SK-N-SH (cell line): ENCODE measurements around the gene ANKFN1.

Experiments
- CTCF ChIP-seq: fragments of 200-600 bp; sonication (generic); IDR thresholded peaks from 2 replicates; pipeline ENCODE4 v1.6.1; 2017; ENCODE audit warnings: antibody characterized with exemption, mild to moderate bottlenecking, moderate library complexity
- EP300 ChIP-seq, 2 experiments: IDR thresholded peaks; 2 replicates each; pipeline versions ENCODE4 v1.4.0 to v1.6.1; 2012; ENCODE audit warnings: borderline replicate concordance in 1 of 2, low read depth in 1 of 2, low read length in 1 of 2
- EZH2phosphoT487 ChIP-seq: fragments of 200-600 bp; sonication (generic); IDR thresholded peaks from 2 replicates; pipeline ENCODE4 v1.6.1; 2017; ENCODE audit warnings: low read depth, mixed run types, mild to moderate bottlenecking, antibody characterized with exemption, moderate library complexity, borderline replicate concordance
- FOXJ3 ChIP-seq: sonication (generic); formaldehyde crosslinking; IDR thresholded peaks from 2 replicates; pipeline ENCODE4 v1.5.1; 2020; ENCODE audit warnings: mild to moderate bottlenecking, missing genetic modification reagents
- GABPA ChIP-seq: IDR thresholded peaks from 2 replicates; pipeline ENCODE4 v1.4.0; 2012; ENCODE audit warnings: low read depth, mild to moderate bottlenecking
- GATA2 ChIP-seq: sonication (generic); formaldehyde crosslinking; IDR thresholded peaks from 2 replicates; pipeline ENCODE4 v1.5.0; 2020; ENCODE audit warnings: mild to moderate bottlenecking, missing genetic modification reagents
- JUND ChIP-seq: IDR thresholded peaks from 2 replicates; pipeline ENCODE4 v1.4.0; 2012
- POLR2AphosphoS5 ChIP-seq: IDR thresholded peaks from 2 replicates; pipeline ENCODE4 v1.6.1; 2012; ENCODE audit warnings: low read depth, low read length
- REST ChIP-seq: IDR thresholded peaks from 2 replicates; pipeline ENCODE4 v1.6.1; 2012; ENCODE audit warnings: mild to moderate bottlenecking, low read depth, low read length, moderate library complexity
- USF2 ChIP-seq: fragments of 150-350 bp; IDR thresholded peaks from 2 replicates; pipeline ENCODE4 v1.6.1; 2017; ENCODE audit warnings: antibody characterized with exemption, low read length, low read depth, borderline replicate concordance
- TF ChIP-seq, protein P1 (sequence below): IDR thresholded peaks from 2 replicates; pipeline ENCODE4 v1.4.0; 2012; ENCODE audit warnings: low read depth

GRCh38 chr17:56367366-56367765 lies 214.1 kb downstream of the ANKFN1 start:
- no peak for TF ChIP-seq EP300 (IDR thresholded peaks at IDR 0.05; ENCODE audit: borderline replicate concordance in 1 of 2, low read depth in 1 of 2, low read length in 1 of 2)
- TF ChIP-seq GATA2 (CRISPR knock-in tag), result no peak
- TF ChIP-seq CTCF, result no peak
- no peak for TF ChIP-seq EZH2phosphoT487
- no peak for TF ChIP-seq GABPA
- TF ChIP-seq, protein P1, sequence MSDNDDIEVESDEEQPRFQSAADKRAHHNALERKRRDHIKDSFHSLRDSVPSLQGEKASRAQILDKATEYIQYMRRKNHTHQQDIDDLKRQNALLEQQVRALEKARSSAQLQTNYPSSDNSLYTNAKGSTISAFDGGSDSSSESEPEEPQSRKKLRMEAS, result no peak
- TF ChIP-seq USF2, result no peak
- TF ChIP-seq POLR2AphosphoS5, result no peak
- TF ChIP-seq JUND, result no peak
- no peak for TF ChIP-seq FOXJ3
- TF ChIP-seq REST, result no peak
